HepG2 (cell line): ENCODE measurements around the gene NEMF. TPM values are rescaled to one million over a fixed set of nuclear protein-coding genes. Genes with fewer than 3 reads are reported as not detected.

Source experiments
- ATAC-seq: fragments of 200-7000 bp; cut with Tn5 transposase; 3 replicates; pipeline ENCODE4 v1.9.1; 2020; ENCODE audit warnings: mild to moderate bottlenecking, moderate library complexity
- BruUV-seq: library from RNA; stranded (reverse); fragments of 400-500 nt; replicated peaks from 2 replicates; lab custom pipeline; 2021; lab: Mats Ljungman, UMichigan
- CTCF ChIA-PET: fragments of 300-600 bp; formaldehyde crosslinking; extraction: SDS; loops from one replicate; lab custom pipeline; 2021; ENCODE audit warnings: low total read pairs, inconsistent platforms, low intra/inter-chr PET ratio; lab: Yijun Ruan, JAX
- POLR2A ChIA-PET: fragments of 350-600 bp; sonication (Branson Sonifier 250); formaldehyde crosslinking; loops from one replicate; lab custom pipeline; 2020; ENCODE audit warnings: antibody characterized with exemption, inconsistent platforms; lab: Yijun Ruan, JAX
- DNase-seq: peaks from one replicate; pipeline ENCODE4 v3.0.0-alpha.2; 2015; ENCODE audit warnings: low spot score
- FAIRE-seq: peaks from 3 replicates; lab custom pipeline; 2011; peaks lifted over from hg19 to GRCh38; lab: Jason Lieb, UNC
- H2AFZ ChIP-seq: one replicate; pipeline ENCODE4 v1.6.1; 2011; ENCODE audit warnings: low read length, inconsistent platforms
- H3K27ac ChIP-seq: fragments of 300-600 bp; 3 replicates; pipeline ENCODE4 v1.8.0; 2011; ENCODE audit warnings: mixed run types, mild to moderate bottlenecking, mixed read lengths, low read length, inconsistent platforms; ENCODE audit not compliant: insufficient read depth; ENCODE audit errors: extremely low read length
- H3K27me3 ChIP-seq, 2 experiments: fragments of 200-600 bp in 1 of 2; 2 replicates in 1 of 2; 3 replicates in 1 of 2; pipeline versions ENCODE4 v1.6.0 to v1.8.0; 2011; ENCODE audit warnings: low read length in 2 of 2, mild to moderate bottlenecking in 2 of 2, moderate library complexity in 2 of 2, inconsistent platforms in 1 of 2; ENCODE audit not compliant: insufficient read depth in 2 of 2, control insufficient read depth in 1 of 2
- H3K36me3 ChIP-seq, 2 experiments: fragments of 200-600 bp in 1 of 2; replicated peaks in 1 of 2; 2 replicates in 1 of 2; 3 replicates in 1 of 2; pipeline versions ENCODE4 v1.5.1 to v1.8.0; 2011; ENCODE audit warnings: low read length in 2 of 2, inconsistent platforms in 1 of 2; ENCODE audit not compliant: insufficient read depth in 2 of 2, control insufficient read depth in 1 of 2
- H3K4me1 ChIP-seq: 2 replicates; pipeline ENCODE4 v1.5.1; 2012; ENCODE audit warnings: low read length, inconsistent platforms; ENCODE audit not compliant: insufficient read depth
- H3K4me2 ChIP-seq: 2 replicates; pipeline ENCODE4 v1.6.0; 2011; ENCODE audit warnings: low read depth, low read length, inconsistent platforms
- H3K4me3 ChIP-seq, 3 experiments: fragments of 200-600 bp in 1 of 3; sonication (generic), shearing (Covaris generic) in 1 of 3; replicated peaks in 1 of 3; 2 replicates each; pipeline ENCODE4 v1.5.1; 2011 to 2016; ENCODE audit warnings: low read length in 3 of 3, inconsistent platforms in 2 of 3, low read depth in 2 of 3, mild to moderate bottlenecking in 2 of 3, control low read depth in 1 of 3, mixed read lengths in 1 of 3; ENCODE audit not compliant: insufficient read depth in 1 of 3
- H3K79me2 ChIP-seq: one replicate; pipeline ENCODE4 v1.6.1; 2011; ENCODE audit warnings: low read length, inconsistent platforms; ENCODE audit not compliant: insufficient read depth
- H3K9ac ChIP-seq: 2 replicates; pipeline ENCODE4 v1.6.0; 2011; ENCODE audit warnings: mild to moderate bottlenecking, low read depth, low read length, inconsistent platforms; ENCODE audit not compliant: insufficient read depth
- H3K9me3 ChIP-seq: 2 replicates; pipeline ENCODE4 v1.5.1; 2012; ENCODE audit warnings: mild to moderate bottlenecking, low read length
- H4K20me1 ChIP-seq: 2 replicates; pipeline ENCODE4 v1.6.0; 2011; ENCODE audit warnings: inconsistent platforms, mild to moderate bottlenecking, low read length, moderate library complexity; ENCODE audit not compliant: insufficient read depth
- MYC ChIP-seq: sonication (generic); formaldehyde crosslinking; IDR thresholded peaks from 2 replicates; pipeline ENCODE4 v1.9.0; 2021; ENCODE audit warnings: missing genetic modification reagents, borderline replicate concordance
- POLR2AphosphoS5 ChIP-seq: IDR thresholded peaks from 2 replicates; pipeline ENCODE4 v1.6.1; 2012; ENCODE audit warnings: low read depth, low read length
- SP5 ChIP-seq: IDR thresholded peaks from 2 replicates; pipeline ENCODE4 v1.6.1; 2016; ENCODE audit warnings: low read depth, borderline replicate concordance
- ZNF850 ChIP-seq: sonication (generic); formaldehyde crosslinking; conservative IDR thresholded peaks from 2 replicates; pipeline ENCODE4 v1.9.0; 2021; ENCODE audit warnings: mild to moderate bottlenecking, missing genetic modification reagents
- ZSCAN30 ChIP-seq: sonication (generic); formaldehyde crosslinking; IDR thresholded peaks from 2 replicates; pipeline ENCODE4 v1.5.0; 2020; ENCODE audit warnings: mild to moderate bottlenecking, missing genetic modification reagents
- WGBS: methylation state at CpG from one replicate; pipeline ENCODE4 v1.1.6; 2017; ENCODE audit warnings: low lambda C conversion rate; 5-methylcytosine and 5-hydroxymethylcytosine counted together
- in situ Hi-C: cut with HindIII; loops from 2 replicates; pipeline ENCODE4 v1.10.0; 2017; ENCODE audit warnings: low pct_unique_long_range_greater_than_20kb; ENCODE audit not compliant: extremely low pct_ligation_motif_present
- intact Hi-C: fragments of 100-400 bp; cut with micrococcal nuclease; formaldehyde crosslinking; loops from one replicate; pipeline ENCODE4 v1.10.0; 2022; ENCODE audit not compliant: unreplicated experiment
- polyA plus RNA-seq, 8 experiments: library from polyadenylated mRNA; depleted of rRNA in 3 of 8; stranded (reverse) in 7 of 8; unstranded in 1 of 8; fragments of >200 nt; fragmentation: Illumina TruSeq in 4 of 8; extraction: Trizol in 4 of 8; gene quantifications; 2 replicates each; pipeline versions ENCODE4 v1.2.1 to v1.2.3, GENCODE V29; 2011 to 2016; ENCODE audit warnings: low read depth in 4 of 8, missing spikeins in 1 of 8, mixed read lengths in 1 of 8; ENCODE audit not compliant: insufficient read depth in 1 of 8
- total RNA-seq, 5 experiments: library from RNA; depleted of rRNA; stranded (reverse); fragments of >200 nt; fragmentation: Illumina TruSeq; extraction: Trizol; gene quantifications; 2 replicates each; pipeline ENCODE4 v1.2.3, GENCODE V29; 2016; ENCODE audit warnings: low read depth in 1 of 5
- TF ChIP-seq, protein P1 (sequence below): sonication (generic); formaldehyde crosslinking; IDR thresholded peaks from 2 replicates; pipeline ENCODE4 v1.5.1; 2020; ENCODE audit warnings: missing genetic modification reagents, mild to moderate bottlenecking, borderline replicate concordance
- TF ChIP-seq, protein P2 (sequence below): IDR thresholded peaks from 2 replicates; pipeline ENCODE4 v1.6.1; 2016; ENCODE audit warnings: missing compliant biosample characterization, missing genetic modification reagents, borderline replicate concordance
- TF ChIP-seq, protein P3 (sequence below): sonication (generic); formaldehyde crosslinking; IDR thresholded peaks from 2 replicates; pipeline ENCODE4 v1.8.0; 2022; ENCODE audit warnings: missing genetic modification reagents, mild to moderate bottlenecking, borderline replicate concordance
- TF ChIP-seq, protein P4 (sequence below): sonication (generic); formaldehyde crosslinking; IDR thresholded peaks from 2 replicates; pipeline ENCODE4 v1.5.1; 2020; ENCODE audit warnings: mild to moderate bottlenecking, missing genetic modification reagents, borderline replicate concordance

Gene NEMF
- total and polyA plus RNA-seq, 2 of the 13 experiments (the other 11 are each of a cell fraction or from before 2014, with no cell fraction given) = 21.3 to 57.9 TPM

DNA sequence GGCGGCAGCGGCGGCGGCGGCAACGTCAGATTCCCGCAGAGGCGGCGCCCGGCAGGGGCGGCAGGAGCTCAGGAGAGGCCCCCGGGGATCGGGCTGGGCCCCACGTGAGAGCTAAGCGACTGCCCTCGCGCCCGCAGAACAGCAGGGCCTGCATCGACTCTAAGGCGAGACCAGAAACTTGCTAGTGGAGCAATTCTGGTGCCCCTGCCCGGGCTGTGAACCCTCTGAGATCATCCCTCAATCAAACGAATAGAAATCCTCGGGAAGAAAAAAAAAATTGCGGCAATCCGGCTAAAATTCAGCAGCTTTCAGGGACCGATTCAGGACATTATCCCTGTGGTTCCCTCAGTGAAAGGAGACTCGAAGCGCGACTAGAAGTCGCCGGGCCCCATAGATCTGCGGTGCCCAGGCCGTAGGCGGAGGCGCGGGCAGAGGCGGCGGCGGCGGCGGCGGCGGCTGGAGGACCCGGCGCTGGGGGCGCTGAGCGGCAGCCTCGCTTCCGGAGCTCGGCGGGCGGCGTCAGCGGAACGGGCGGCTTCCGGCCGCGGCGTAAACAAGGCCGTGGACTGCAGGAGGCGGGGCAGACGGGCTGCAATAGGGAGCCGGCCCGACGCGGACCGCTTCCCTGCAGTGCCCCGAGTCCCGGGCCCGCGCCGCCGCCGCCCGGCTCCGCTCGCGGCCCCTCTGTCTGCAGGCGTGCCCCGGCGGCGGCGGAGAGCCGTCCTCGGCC is 84.9 kb downstream of the NEMF start, which contains the start of gene KLHDC2 (continued):
- TF ChIP-seq SP5 (peak; percentile 73; the same call in 1 of the 2 replicates), ZNF850 (CRISPR knock-in tag) (no peak), POLR2AphosphoS5 (peak; percentile 43; the same call in 1 of the 2 replicates)
- TF ChIP-seq, protein P1, sequence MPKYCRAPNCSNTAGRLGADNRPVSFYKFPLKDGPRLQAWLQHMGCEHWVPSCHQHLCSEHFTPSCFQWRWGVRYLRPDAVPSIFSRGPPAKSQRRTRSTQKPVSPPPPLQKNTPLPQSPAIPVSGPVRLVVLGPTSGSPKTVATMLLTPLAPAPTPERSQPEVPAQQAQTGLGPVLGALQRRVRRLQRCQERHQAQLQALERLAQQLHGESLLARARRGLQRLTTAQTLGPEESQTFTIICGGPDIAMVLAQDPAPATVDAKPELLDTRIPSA = no peak
- TF ChIP-seq, protein P2, sequence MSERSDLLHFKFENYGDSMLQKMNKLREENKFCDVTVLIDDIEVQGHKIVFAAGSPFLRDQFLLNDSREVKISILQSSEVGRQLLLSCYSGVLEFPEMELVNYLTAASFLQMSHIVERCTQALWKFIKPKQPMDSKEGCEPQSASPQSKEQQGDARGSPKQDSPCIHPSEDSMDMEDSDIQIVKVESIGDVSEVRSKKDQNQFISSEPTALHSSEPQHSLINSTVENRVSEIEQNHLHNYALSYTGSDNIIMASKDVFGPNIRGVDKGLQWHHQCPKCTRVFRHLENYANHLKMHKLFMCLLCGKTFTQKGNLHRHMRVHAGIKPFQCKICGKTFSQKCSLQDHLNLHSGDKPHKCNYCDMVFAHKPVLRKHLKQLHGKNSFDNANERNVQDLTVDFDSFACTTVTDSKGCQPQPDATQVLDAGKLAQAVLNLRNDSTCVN (CRISPR knock-in tag) = no peak
- TF ChIP-seq, protein P3, sequence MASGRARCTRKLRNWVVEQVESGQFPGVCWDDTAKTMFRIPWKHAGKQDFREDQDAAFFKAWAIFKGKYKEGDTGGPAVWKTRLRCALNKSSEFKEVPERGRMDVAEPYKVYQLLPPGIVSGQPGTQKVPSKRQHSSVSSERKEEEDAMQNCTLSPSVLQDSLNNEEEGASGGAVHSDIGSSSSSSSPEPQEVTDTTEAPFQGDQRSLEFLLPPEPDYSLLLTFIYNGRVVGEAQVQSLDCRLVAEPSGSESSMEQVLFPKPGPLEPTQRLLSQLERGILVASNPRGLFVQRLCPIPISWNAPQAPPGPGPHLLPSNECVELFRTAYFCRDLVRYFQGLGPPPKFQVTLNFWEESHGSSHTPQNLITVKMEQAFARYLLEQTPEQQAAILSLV (CRISPR knock-in tag) = peak; percentile 63
- TF ChIP-seq, all 625 proteins: peak for 194

DNA sequence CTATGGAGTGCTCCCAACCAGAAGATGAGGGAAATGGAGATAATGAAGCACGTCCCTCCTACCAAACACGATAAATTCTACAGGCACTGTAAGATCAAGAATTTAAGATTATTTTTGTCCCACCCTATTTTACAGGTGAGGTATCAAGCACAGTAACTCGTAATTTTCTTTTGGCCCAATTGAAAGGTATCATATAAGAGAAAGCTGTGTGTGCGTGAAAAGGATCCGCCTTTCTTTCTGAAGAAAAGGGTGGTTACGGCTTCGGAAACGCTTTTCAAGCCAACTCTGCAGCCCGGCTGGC is 85.4 kb downstream of the NEMF start:
- Histone ChIP-seq H4K20me1 (no peaks in the 10 kb centered on the region), H3K9me3 (no peaks in the 10 kb centered on the region), H3K4me2 (peak overlapping the region; percentile 99), H3K4me1 (peaks cover 47% of the 10 kb centered on the region), H3K4me3 (peak overlapping the region; percentile 52 to 99 (median 94)), H2AFZ (peak overlapping the region; percentile 37), H3K27me3 (no peaks in the 10 kb centered on the region; a peak in 1 of 5 replicates), H3K9ac (peak overlapping the region; percentile 98), H3K27ac (peak overlapping the region; percentile 99), H3K36me3 (no peaks in the 10 kb centered on the region), H3K79me2 (peaks cover 37% of the 10 kb centered on the region)
- in situ Hi-C loops (loop anchor here (5.0 to 10.0 kb wide), 2 partner anchors 72 to 135 kb away; partner anchors contain the start of gene KLHDC1), intact Hi-C loops (no loop called here)
- ATAC-seq (no peak), DNase-seq (no peak), FAIRE-seq (no peak)
- ChIA-PET CTCF (no interaction called here), POLR2A (interaction anchor here (0.7 to 6.5 kb wide), 19 partner anchors 10 to 181 kb away, joined by 3 to 76 read pairs (median 6); partner anchors contain the start of genes DNAAF2, KLHDC1, LRR1 and MGAT2)
- BruUV-seq = no TSS peak
- 1% methylated on average over 8 of the region's 9 CpGs for WGBS
- TF ChIP-seq ZSCAN30 (CRISPR knock-in tag) (0 out of 2 replicates have a peak, but pooled peaks have one; percentile 18), MYC (no peak)
- TF ChIP-seq, protein P4, sequence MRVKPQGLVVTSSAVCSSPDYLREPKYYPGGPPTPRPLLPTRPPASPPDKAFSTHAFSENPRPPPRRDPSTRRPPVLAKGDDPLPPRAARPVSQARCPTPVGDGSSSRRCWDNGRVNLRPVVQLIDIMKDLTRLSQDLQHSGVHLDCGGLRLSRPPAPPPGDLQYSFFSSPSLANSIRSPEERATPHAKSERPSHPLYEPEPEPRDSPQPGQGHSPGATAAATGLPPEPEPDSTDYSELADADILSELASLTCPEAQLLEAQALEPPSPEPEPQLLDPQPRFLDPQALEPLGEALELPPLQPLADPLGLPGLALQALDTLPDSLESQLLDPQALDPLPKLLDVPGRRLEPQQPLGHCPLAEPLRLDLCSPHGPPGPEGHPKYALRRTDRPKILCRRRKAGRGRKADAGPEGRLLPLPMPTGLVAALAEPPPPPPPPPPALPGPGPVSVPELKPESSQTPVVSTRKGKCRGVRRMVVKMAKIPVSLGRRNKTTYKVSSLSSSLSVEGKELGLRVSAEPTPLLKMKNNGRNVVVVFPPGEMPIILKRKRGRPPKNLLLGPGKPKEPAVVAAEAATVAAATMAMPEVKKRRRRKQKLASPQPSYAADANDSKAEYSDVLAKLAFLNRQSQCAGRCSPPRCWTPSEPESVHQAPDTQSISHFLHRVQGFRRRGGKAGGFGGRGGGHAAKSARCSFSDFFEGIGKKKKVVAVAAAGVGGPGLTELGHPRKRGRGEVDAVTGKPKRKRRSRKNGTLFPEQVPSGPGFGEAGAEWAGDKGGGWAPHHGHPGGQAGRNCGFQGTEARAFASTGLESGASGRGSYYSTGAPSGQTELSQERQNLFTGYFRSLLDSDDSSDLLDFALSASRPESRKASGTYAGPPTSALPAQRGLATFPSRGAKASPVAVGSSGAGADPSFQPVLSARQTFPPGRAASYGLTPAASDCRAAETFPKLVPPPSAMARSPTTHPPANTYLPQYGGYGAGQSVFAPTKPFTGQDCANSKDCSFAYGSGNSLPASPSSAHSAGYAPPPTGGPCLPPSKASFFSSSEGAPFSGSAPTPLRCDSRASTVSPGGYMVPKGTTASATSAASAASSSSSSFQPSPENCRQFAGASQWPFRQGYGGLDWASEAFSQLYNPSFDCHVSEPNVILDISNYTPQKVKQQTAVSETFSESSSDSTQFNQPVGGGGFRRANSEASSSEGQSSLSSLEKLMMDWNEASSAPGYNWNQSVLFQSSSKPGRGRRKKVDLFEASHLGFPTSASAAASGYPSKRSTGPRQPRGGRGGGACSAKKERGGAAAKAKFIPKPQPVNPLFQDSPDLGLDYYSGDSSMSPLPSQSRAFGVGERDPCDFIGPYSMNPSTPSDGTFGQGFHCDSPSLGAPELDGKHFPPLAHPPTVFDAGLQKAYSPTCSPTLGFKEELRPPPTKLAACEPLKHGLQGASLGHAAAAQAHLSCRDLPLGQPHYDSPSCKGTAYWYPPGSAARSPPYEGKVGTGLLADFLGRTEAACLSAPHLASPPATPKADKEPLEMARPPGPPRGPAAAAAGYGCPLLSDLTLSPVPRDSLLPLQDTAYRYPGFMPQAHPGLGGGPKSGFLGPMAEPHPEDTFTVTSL (CRISPR knock-in tag) = 0 out of 2 replicates have a peak, but pooled peaks have one; percentile 14
